OCI-LY1 (cell line): ENCODE results near the gene NR2F1.

Experiments used
- H2AFZ ChIP-seq: fragments of 200-600 bp; sonication (generic), shearing (Covaris generic); 2 replicates; pipeline ENCODE4 v1.6.0; 2014; ENCODE audit warnings: antibody characterized with exemption, mild to moderate bottlenecking, low read length
- H3F3A ChIP-seq: fragments of 200-600 bp; sonication (generic), shearing (Covaris generic); 2 replicates; pipeline ENCODE4 v1.6.0; 2014; ENCODE audit warnings: mild to moderate bottlenecking, antibody characterized with exemption, low read length, moderate library complexity; ENCODE audit not compliant: insufficient read depth
- H3K27ac ChIP-seq: fragments of 200-600 bp; sonication (generic); 2 replicates; pipeline ENCODE4 v1.5.1; 2014; ENCODE audit warnings: low read length, mixed run types, mild to moderate bottlenecking, low read depth; ENCODE audit not compliant: poor library complexity, severe bottlenecking
- H3K27me3 ChIP-seq: fragments of 200-600 bp; sonication (generic); 2 replicates; pipeline ENCODE4 v1.6.0; 2014; ENCODE audit warnings: antibody characterized with exemption, mild to moderate bottlenecking, low read length, moderate library complexity; ENCODE audit not compliant: insufficient read depth
- H3K36me3 ChIP-seq: fragments of 200-600 bp; sonication (generic); 2 replicates; pipeline ENCODE4 v1.6.1; 2014; ENCODE audit warnings: mild to moderate bottlenecking, antibody characterized with exemption, low read length, moderate library complexity, mixed read lengths; ENCODE audit not compliant: insufficient read depth
- H3K4me1 ChIP-seq: fragments of 200-600 bp; sonication (generic); 2 replicates; pipeline ENCODE4 v1.5.1; 2014; ENCODE audit warnings: mild to moderate bottlenecking, low read length, moderate library complexity; ENCODE audit not compliant: insufficient read depth, severe bottlenecking
- H3K4me2 ChIP-seq: fragments of 200-600 bp; sonication (generic), shearing (Covaris generic); 2 replicates; pipeline ENCODE4 v1.6.1; 2014; ENCODE audit warnings: low read length
- H3K4me3 ChIP-seq: fragments of 200-600 bp; sonication (generic); 2 replicates; pipeline ENCODE4 v1.5.1; 2014; ENCODE audit warnings: low read length, low read depth, mild to moderate bottlenecking, mixed read lengths; ENCODE audit not compliant: poor library complexity, severe bottlenecking
- H3K79me2 ChIP-seq: fragments of 200-600 bp; shearing (Covaris generic); 2 replicates; pipeline ENCODE4 v1.6.1; 2016; ENCODE audit warnings: mixed run types, low read length, mixed read lengths; ENCODE audit not compliant: insufficient read depth
- H3K9ac ChIP-seq: fragments of 200-600 bp; sonication (generic), shearing (Covaris generic); 2 replicates; pipeline ENCODE4 v1.6.1; 2014; ENCODE audit warnings: mild to moderate bottlenecking, low read length, mixed read lengths
- H3K9me2 ChIP-seq: fragments of 200-600 bp; sonication (generic), shearing (Covaris generic); 2 replicates; pipeline ENCODE4 v1.6.1; 2014; ENCODE audit warnings: low read depth, mild to moderate bottlenecking, low read length, mixed read lengths
- H3K9me3 ChIP-seq: fragments of 200-600 bp; shearing (Covaris generic); 2 replicates; pipeline ENCODE4 v1.6.1; 2014; ENCODE audit warnings: low read length, mixed read lengths
- H4K20me1 ChIP-seq: fragments of 200-600 bp; sonication (generic), shearing (Covaris generic); 2 replicates; pipeline ENCODE4 v1.6.0; 2016; ENCODE audit warnings: mild to moderate bottlenecking, low read length; ENCODE audit not compliant: insufficient read depth
- CTCF ChIP-seq: fragments of 200-600 bp; sonication (generic), shearing (Covaris generic); IDR thresholded peaks from 2 replicates; pipeline ENCODE4 v1.5.1; 2017; ENCODE audit warnings: mild to moderate bottlenecking, antibody characterized with exemption, low read length, moderate library complexity, mixed read lengths
- EZH2 ChIP-seq: fragments of 200-600 bp; sonication (generic), shearing (Covaris generic); IDR thresholded peaks from 2 replicates; pipeline ENCODE4 v1.8.0; 2017; ENCODE audit warnings: borderline replicate concordance, mixed run types, mild to moderate bottlenecking, antibody characterized with exemption, low read length, moderate library complexity, mixed read lengths

Gene NR2F1

GRCh38 chr5:93600409-93601070 lies 17.5 kb downstream of the NR2F1 start:
- H3F3A ChIP-seq = no peaks in the 10 kb centered on the region
- no peaks in the 10 kb centered on the region for H3K36me3 ChIP-seq
- no peaks in the 10 kb centered on the region for H3K9me2 ChIP-seq
- TF ChIP-seq EZH2 = no peak
- no peak for TF ChIP-seq CTCF
- H3K9me3 ChIP-seq = no peaks in the 10 kb centered on the region
- no peak overlapping the region for H3K27ac ChIP-seq
- H3K79me2 ChIP-seq = no peaks in the 10 kb centered on the region
- H2AFZ ChIP-seq = no peak overlapping the region
- H3K4me3 ChIP-seq = no peak overlapping the region
- H3K9ac ChIP-seq = no peak overlapping the region
- H3K4me1 ChIP-seq = no peaks in the 10 kb centered on the region
- H3K27me3 ChIP-seq = no peaks in the 10 kb centered on the region; the same call in none of the 2 replicates
- no peaks in the 10 kb centered on the region for H4K20me1 ChIP-seq
- H3K4me2 ChIP-seq = no peak overlapping the region

- Histone ChIP-seq H3F3A (no peaks in the 10 kb centered on the region), H2AFZ (no peak overlapping the region), H3K9me2 (no peaks in the 10 kb centered on the region), H3K4me1 (no peaks in the 10 kb centered on the region), H3K4me2 (no peak overlapping the region), H3K4me3 (no peak overlapping the region), H3K27me3 (no peaks in the 10 kb centered on the region; the same call in none of the 2 replicates), H4K20me1 (no peaks in the 10 kb centered on the region), H3K36me3 (no peaks in the 10 kb centered on the region), H3K9me3 (no peaks in the 10 kb centered on the region), H3K9ac (no peak overlapping the region), H3K79me2 (no peaks in the 10 kb centered on the region), H3K27ac (no peak overlapping the region)
- no peak for TF ChIP-seq CTCF
- no peak for TF ChIP-seq EZH2
Measured at GRCh38 chr5:93601071-93601801, 18.2 kb downstream of the NR2F1 start.

DNA sequence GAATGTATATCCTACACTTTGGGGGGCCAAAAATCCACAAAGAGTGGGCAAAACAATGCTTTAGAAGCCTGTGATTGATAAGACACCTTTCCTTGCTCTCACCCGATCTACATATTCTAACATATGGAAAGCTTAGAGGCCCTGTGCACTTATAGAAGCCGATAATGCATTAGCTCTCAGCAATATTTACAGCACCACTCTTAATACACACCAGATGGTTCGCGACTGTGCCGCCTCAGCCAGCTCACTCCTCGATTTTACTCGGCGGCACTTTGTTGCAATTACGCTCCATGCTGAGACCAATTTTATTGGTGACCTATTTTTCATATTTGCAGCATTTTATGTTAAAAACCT lies 18.8 kb downstream of the NR2F1 start:
- H3K4me2 ChIP-seq = no peak overlapping the region
- H3F3A ChIP-seq = no peaks in the 10 kb centered on the region
- no peaks in the 10 kb centered on the region; the same call in none of the 2 replicates for H3K27me3 ChIP-seq
- no peak overlapping the region for H3K4me3 ChIP-seq
- no peaks in the 10 kb centered on the region for H3K9me3 ChIP-seq
- H2AFZ ChIP-seq = no peak overlapping the region
- H3K4me1 ChIP-seq = no peaks in the 10 kb centered on the region
- H3K36me3 ChIP-seq = no peaks in the 10 kb centered on the region
- no peak overlapping the region for H3K27ac ChIP-seq
- no peaks in the 10 kb centered on the region for H3K79me2 ChIP-seq
- TF ChIP-seq CTCF (no peak), EZH2 (no peak)
- no peaks in the 10 kb centered on the region for H4K20me1 ChIP-seq
- no peaks in the 10 kb centered on the region for H3K9me2 ChIP-seq
- no peak overlapping the region for H3K9ac ChIP-seq
